HG02973 (cell line): Measurements from ENCODE around the gene ARHGAP19.

ENCODE experiments used
- ATAC-seq: cut with Tn5 transposase; IDR thresholded peaks from one replicate; pipeline ENCODE4 v1.9.1; 2021; ENCODE audit warnings: moderate library complexity; ENCODE audit not compliant: unreplicated experiment

Gene ARHGAP19

GRCh38 chr10:97292097-97292861 is at the start of gene ARHGAP19:
Gene ARHGAP19 (minus strand): TSS chr10:97292637. CDS start chr10:97292627, 10 bp downstream.
- ATAC-seq = peak; percentile 93

GRCh38 chr10:97341416-97341815 is 49.0 kb upstream of the ARHGAP19 start:
- ATAC-seq = no peak

DNA sequence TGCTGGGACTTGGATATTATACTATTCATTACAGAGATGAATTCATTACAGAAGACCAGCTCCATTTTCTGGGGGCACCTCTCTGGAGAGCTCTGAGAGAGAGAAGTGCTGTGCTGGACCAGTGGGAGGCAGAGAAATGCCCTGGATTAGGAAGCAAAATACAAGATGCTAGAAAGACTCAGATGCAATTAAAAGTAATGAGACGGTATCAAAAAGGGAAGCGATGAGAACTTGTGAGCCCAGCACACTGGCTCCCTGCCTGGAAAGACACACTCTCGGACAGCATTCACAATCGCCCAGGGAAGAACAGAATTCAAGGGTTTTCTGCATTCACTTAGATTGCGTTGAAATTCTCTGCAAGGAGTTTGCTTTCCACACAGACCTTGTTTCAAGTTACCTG is 45.6 kb upstream of the ARHGAP19 start:
- no peak for ATAC-seq

GRCh38 chr10:97336942-97337831 is 44.8 kb upstream of the ARHGAP19 start:
- ATAC-seq = no peak

GRCh38 chr10:97336446-97336845 is 44.0 kb upstream of the ARHGAP19 start:
- ATAC-seq = no peak

- no peak for ATAC-seq
Measured at GRCh38 chr10:97336006-97336405, 43.6 kb upstream of the ARHGAP19 start.

DNA sequence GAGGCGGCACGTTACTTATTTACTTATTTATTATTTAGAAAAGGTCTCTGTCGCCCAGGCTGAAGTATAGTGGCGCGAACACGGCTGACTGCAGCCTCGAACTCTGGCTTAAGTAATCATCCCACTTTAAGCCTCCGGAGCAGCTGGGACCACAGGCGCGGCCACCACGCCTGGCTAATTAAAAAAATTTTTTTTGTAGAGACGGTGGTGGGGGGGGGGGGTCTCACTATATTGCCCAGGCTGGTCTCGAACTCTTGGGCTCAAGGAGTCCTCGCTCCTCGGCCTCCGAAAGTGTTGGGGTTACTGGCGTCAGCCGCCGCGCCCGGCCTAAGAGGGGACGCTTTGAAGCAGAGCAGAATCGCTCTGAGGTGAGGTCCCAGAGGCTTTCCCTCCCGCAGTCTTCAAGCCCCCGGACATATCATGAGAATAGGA is 42.8 kb upstream of the ARHGAP19 start:
- ATAC-seq = no peak

GRCh38 chr10:97334370-97335175 is 42.1 kb upstream of the ARHGAP19 start, which contains the start of gene FRAT2:
Gene FRAT2 (minus strand): TSS chr10:97334729. CDS start chr10:97334572, 157 bp downstream.
- ATAC-seq = peak; percentile 77

GRCh38 chr10:97333601-97334369 is 41.3 kb upstream of the ARHGAP19 start:
- peak; percentile 32 for ATAC-seq

DNA sequence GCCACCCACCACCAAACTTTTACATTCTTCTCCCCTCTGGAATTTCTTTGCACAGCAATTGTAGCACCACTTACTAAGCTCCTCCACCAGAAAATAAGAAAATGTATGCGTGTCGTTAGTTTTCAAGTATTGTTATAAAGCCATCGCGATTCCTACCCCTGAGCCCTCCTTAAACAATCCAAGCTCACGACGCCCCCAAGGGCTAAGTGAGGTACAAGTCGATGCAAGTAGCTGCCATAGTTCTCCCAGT is 40.8 kb upstream of the ARHGAP19 start:
- ATAC-seq = no peak

DNA sequence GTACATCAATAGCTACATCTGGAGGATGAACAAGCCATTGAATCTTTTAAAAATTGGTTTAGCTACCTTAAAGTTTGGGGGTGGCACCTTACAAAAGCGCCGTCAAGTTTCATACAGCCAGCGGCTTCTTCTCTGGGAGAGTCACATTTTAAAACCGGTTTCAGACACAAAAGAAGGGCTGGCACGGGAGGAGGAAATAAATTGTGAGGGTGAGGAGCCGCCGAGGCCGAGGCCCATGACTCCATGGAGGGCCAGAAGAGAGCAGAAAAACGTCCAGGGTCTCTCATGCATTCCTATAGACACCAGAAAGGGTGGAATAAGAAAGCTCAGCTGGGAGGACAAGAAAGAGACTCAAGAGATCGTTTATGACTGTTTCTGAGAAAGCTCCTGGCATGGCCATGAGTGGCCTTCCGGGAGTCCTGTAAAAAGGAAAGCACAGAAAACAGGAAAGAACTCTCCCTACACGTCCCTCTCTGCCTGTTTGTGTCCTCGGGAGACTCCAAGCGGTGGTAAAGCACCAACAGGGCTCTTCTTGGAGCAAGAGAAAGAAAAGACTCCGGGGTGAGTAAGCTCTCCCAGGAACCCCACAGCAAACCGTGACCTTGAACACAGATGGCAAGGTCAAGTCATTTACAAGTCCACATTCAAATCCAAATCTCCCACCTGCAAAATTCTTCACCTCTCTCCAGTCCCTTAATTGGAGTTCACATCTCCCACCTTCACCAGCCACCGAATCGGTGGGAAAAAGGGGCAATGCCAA is 40.3 kb upstream of the ARHGAP19 start:
- no peak for ATAC-seq

DNA sequence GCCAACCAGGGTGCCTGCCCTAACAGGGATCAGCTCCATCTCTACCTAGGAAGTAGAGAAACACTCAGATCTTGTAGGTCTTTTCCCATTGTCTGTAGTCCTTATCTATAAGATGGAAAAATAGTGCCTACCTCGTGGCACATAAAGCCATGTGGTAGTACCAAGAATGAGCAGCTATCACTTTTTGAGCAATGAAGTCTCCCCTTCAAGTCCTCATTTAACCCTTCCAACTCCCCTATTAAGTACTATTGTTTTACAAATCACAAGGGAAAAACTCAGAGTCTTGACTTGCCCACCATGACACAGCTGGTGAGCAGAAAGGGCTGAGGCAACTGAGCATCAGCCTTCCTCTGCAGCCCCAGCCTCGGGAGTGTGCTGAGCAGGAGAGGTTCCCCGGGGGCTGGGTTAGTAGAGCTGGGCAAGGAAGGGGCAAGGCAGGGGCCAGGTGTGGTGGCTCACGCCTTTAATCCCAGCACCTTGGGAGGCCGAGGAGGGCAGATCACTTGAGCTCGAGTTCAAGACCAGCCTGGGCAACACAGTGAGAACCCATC is 38.8 kb upstream of the ARHGAP19 start:
- ATAC-seq = no peak

GRCh38 chr10:97329766-97330165 is 37.3 kb upstream of the ARHGAP19 start:
- no peak for ATAC-seq

DNA sequence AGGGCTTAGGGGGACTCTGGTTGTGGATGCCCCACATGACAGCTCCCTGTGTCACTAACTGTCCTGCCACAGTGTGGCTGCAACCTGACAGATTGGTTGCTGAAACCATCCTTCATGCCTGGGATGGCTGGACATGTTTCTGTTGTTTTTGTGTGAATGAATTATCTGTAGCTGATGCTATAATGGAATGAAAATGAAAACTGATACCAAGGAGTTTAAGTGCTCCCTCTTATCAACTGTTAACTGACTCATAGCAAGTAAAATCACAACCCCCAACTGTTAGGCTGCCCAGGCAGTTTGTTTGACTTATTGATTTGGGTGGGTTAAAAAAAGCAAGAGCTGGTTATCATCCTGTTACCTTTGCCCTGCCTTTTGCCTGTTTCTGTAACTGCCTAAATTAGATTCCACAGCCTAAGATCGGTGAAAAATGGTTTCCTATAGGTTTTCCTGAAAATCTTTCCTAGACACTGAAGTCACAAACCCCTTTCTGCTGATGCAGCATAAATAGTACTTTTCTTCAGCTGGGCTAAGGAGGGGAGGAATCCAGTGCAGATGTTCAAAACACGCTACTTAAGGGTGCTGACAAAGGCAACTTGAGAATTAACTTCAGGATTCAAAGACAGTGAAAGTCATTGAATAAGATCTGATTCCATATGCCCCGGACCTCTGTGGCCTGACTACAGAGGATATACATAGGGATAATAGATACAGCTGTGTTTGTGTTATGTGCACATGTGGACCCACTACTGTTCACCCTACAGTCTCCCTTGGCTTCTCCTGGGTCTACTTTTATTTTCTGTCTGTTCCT is 36.4 kb upstream of the ARHGAP19 start:
- ATAC-seq = no peak

DNA sequence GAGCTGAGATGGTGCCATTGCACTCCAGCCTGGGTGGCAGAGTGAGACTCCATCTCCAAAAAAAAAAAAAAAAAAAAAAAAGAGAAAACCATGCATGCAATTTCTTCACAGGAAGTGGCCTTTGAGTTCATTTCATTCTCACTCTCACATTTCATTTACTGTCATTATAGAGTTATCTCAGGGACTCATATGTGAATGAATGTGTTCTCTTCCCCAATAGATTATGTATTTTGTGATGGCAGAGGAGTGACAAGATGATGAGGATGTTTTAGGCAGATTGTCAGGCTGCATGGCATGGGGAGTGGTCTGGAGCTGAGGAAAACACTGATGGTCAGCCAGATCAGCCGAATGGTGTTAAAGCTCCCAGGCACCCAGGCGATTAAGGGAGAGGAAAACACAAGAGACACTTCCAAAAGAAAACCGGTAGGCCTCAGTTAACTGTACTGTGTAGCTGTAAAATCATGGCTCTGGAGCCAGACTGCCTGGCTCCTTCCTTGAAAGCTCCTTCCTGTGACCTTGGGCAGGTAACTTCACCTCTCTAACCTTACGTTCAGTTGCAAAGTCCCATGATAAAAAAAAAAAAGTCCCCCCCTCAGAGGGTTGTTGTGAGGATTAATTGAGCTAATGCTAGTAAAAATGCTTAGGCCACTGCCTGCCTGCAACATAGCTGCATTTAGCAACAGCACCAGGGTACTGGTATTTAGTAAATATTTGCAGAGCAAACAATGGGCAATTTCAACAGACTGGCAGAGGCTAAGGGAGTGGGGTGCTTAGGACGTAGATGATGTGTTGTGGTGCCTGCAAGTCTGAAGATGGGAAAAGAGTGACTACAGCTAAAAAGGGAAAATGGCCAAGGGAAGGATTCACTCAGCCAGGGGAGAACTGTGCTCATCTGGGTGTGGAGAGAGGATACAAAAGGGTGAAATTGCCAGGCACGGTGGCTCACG is 35.2 kb upstream of the ARHGAP19 start:
- ATAC-seq = no peak

DNA sequence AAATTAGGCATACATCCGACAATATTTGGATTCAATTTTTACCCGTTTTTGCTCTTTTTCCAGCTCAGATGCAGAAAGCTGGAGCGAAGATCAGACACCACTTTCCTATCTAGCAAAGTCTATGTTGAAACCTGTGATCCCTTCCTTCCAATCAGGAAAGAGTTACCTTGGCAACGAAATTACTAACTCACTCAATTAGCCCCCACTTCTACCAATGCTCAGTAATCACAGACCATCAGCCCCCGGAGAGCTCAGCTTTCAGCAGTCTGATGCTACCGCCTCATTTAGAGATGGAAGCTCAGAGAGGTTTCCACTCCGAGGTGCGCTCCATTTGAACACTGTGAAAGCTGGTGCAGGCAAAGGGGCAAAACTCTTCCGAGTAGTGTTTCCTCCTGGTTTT is 33.3 kb upstream of the ARHGAP19 start:
- no peak for ATAC-seq

DNA sequence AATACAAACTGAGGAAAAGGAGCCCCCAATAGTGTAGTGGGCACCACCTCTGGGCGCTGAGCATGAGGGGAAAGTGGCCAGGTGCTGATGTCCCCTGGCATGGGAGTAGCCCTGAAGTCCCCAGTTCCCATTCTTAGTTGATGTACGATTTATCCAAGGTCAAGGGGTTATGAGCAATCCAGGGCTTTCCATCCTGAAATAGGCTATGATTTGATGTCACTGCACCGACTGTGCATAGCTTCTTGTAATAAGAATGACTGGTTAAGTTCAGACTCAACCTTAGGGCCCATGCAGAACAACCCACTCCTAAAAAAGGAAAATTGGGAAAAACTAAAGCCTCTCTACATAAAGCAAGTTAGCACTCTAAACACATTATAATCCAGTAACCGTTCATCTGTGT is 31.1 kb upstream of the ARHGAP19 start:
- no peak for ATAC-seq

- no peak for ATAC-seq
Measured at GRCh38 chr10:97321804-97322190, 29.4 kb upstream of the ARHGAP19 start.
